WTC11 (cell line): ENCODE data around the gene RNU1-2.
"Not testable (repeated sequence)": the region's sequence is repeated elsewhere in the genome, so short reads cannot be mapped to it uniquely, and the experiment has no call there.

ENCODE experiments used
- ATF2 ChIP-seq: sonication (generic); formaldehyde crosslinking; IDR thresholded peaks from 2 replicates; pipeline ENCODE4 v1.8.1; 2022; ENCODE audit warnings: low read depth, missing genetic modification reagents, borderline replicate concordance
- CTCF ChIP-seq: fragments of 200-600 bp; IDR thresholded peaks from 2 replicates; pipeline ENCODE4 v1.8.0; 2022; ENCODE audit warnings: antibody characterized with exemption
- MAX ChIP-seq: sonication (generic); formaldehyde crosslinking; IDR thresholded peaks from 2 replicates; pipeline ENCODE4 v1.8.0; 2022; ENCODE audit warnings: mild to moderate bottlenecking, missing genetic modification reagents
- NR2C2 ChIP-seq: sonication (generic); formaldehyde crosslinking; IDR thresholded peaks from 2 replicates; pipeline ENCODE4 v1.8.0; 2022; ENCODE audit warnings: mild to moderate bottlenecking, missing genetic modification reagents
- ZNF121 ChIP-seq: sonication (generic); formaldehyde crosslinking; IDR thresholded peaks from 2 replicates; pipeline ENCODE4 v1.8.0; 2023; ENCODE audit warnings: missing genetic modification reagents

GRCh38 chr1:16872152-16873075 lies 23.4 kb upstream of the RNU1-2 start:
- TF ChIP-seq CTCF; NR2C2; ATF2 (CRISPR knock-in tag); ZNF121 (CRISPR knock-in tag); MAX (CRISPR knock-in tag): not testable (repeated sequence)
